ENCODE data around the gene C1QTNF6. TPM values are rescaled to one million over a fixed set of nuclear protein-coding genes. Genes with fewer than 3 reads are reported as not detected.

Gene C1QTNF6
- 7.8 and 9.2 TPM in 2 replicates for total RNA-seq

GRCh38 chr22:37187891-37188761 lies at the start of gene C1QTNF6:
TSS of gene C1QTNF6 (minus strand) at chr22:37188247. CDS start at chr22:37188213, 34 bp downstream.

GRCh38 chr22:37212174-37212906 lies 24.3 kb upstream of the C1QTNF6 start, which contains the start of gene SSTR3:
TSS of gene SSTR3 (minus strand) at chr22:37212477. CDS start at chr22:37207803, 4,674 bp downstream.

Other genes starting within 250 kb of the C1QTNF6 start
- 58.2 and 66.0 TPM in 2 replicates for gene TST, start 168.8 kb downstream of the C1QTNF6 start, total RNA-seq
- 180 and 211 TPM in 2 replicates for gene MPST, start 168.5 kb downstream of the C1QTNF6 start, total RNA-seq
- 20.5 and 21.4 TPM in 2 replicates for gene KCTD17, start 136.5 kb downstream of the C1QTNF6 start, total RNA-seq
- 0.07 TPM in 1 of 2 replicates, not detected in the other for gene TMPRSS6, start 78.5 kb downstream of the C1QTNF6 start, total RNA-seq
- 0.05 and 0.28 TPM in 2 replicates for gene IL2RB, start 38.3 kb downstream of the C1QTNF6 start, total RNA-seq
- not detected in 2 replicates for gene SSTR3, start 24.2 kb upstream of the C1QTNF6 start, total RNA-seq
- gene RAC2, start 56.0 kb upstream of the C1QTNF6 start, total RNA-seq = 85.6 and 90.1 TPM in 2 replicates
- 0.09 and 0.21 TPM in 2 replicates for gene CYTH4, start 94.3 kb upstream of the C1QTNF6 start, total RNA-seq
- 3.2 and 4.7 TPM in 2 replicates for gene ELFN2, start 239.2 kb upstream of the C1QTNF6 start, total RNA-seq